ENCODE measurements around the gene PPP6R2.
A peak's percentile ranks its signal among the peaks of the same experiment; 100 is the strongest.

PPP6R2 gene

GRCh38 chr22:50434849-50435248 is 91.7 kb downstream of the PPP6R2 start:
- DNase-seq (ENCODE audit: low spot score): no peak
- no peak for TF ChIP-seq CTCF (IDR thresholded peaks at IDR 0.05; ENCODE audit: extremely low read depth, missing control alignments)

- no peak for DNase-seq (ENCODE audit: low spot score)
- no peak for TF ChIP-seq CTCF (IDR thresholded peaks at IDR 0.05; ENCODE audit: extremely low read depth, missing control alignments)
Observed at GRCh38 chr22:50435291-50436014, 92.3 kb downstream of the PPP6R2 start.

GRCh38 chr22:50436015-50436830 is 93.1 kb downstream of the PPP6R2 start:
- DNase-seq (ENCODE audit: low spot score): no peak
- no peak for TF ChIP-seq CTCF (IDR thresholded peaks at IDR 0.05; ENCODE audit: extremely low read depth, missing control alignments)

GRCh38 chr22:50436841-50437341 is 93.8 kb downstream of the PPP6R2 start:
- DNase-seq (ENCODE audit: low spot score): peak; percentile 36
- no peak for TF ChIP-seq CTCF (IDR thresholded peaks at IDR 0.05; ENCODE audit: extremely low read depth, missing control alignments)

GRCh38 chr22:50437511-50438304 is 94.6 kb downstream of the PPP6R2 start:
- TF ChIP-seq CTCF (IDR thresholded peaks at IDR 0.05; ENCODE audit: extremely low read depth, missing control alignments): no peak
- no peak for DNase-seq (ENCODE audit: low spot score)

- DNase-seq (ENCODE audit: low spot score): no peak
- no peak for TF ChIP-seq CTCF (IDR thresholded peaks at IDR 0.05; ENCODE audit: extremely low read depth, missing control alignments)
Observed at GRCh38 chr22:50438305-50439275, 95.5 kb downstream of the PPP6R2 start.
